Measurements from ENCODE around the gene BEST3. TPM values are rescaled to one million over a fixed set of nuclear protein-coding genes. Genes with fewer than 3 reads are reported as not detected.

The BEST3 gene
- total and polyA plus RNA-seq, 2 donors (not counting 1 experiment from before 2014, with no cell fraction given), result not detected

DNA sequence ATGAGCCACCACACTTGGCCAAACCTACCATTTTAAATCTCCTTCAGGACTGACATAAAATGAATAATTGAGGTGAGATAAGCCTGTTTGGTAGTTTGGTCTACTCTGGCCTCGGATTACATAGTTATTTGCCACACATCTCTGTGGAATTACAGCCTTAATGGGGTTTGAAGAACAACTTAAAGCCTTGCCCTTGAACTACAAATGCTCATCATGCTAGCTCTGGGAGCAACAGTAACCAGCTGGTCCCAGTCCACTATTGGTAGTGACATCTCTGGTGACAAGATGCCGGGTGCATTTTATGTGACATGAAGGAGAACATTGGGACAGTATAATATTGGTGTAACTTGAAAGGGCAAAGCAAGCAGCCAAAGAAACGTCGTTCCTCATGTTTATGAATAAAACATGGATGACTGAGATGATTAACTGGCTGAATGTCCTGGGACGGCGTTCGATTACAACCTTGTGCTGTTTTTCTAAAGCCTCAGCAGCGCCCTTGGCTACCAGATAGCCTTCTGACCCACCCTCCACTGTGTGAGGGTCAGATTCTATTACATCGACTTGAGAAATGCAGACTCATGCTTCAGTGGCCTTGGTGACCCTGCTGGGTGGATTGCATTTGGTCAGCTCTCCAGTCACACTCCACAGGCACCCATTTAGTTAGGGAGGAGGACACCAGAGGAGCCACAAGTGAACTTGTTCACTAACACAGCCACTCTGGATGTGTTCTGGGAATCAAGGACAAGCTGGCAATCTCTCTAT is 41.5 kb downstream of the BEST3 start:
- H3K9ac ChIP-seq (ENCODE audit: insufficient read depth, low read length), result no peak overlapping the region
- no peak overlapping the region for H3K27ac ChIP-seq (ENCODE audit: insufficient read depth, low read length)
- TF ChIP-seq EZH2 (IDR thresholded peaks at IDR 0.05; ENCODE audit: low read length, missing control alignments), result no peak
- no peak for TF ChIP-seq CTCF (conservative IDR thresholded peaks at IDR 0.05 in 1 of 2, IDR thresholded peaks at IDR 0.05 in 1 of 2; ENCODE audit: low read depth in 1 of 2, low read length in 2 of 2)
- no peak overlapping the region for H3K4me2 ChIP-seq (ENCODE audit: extremely low read depth, insufficient read depth, low read length)
- no peak overlapping the region for H2AFZ ChIP-seq (ENCODE audit: low read length)
- no peak overlapping the region for H3K4me3 ChIP-seq (replicated peaks in 1 of 4; ENCODE audit: control extremely low read depth in 1 of 4, insufficient read depth in 1 of 4, low read depth in 3 of 4, low read length in 4 of 4)
- no peaks in the 10 kb centered on the region for H3K27me3 ChIP-seq (ENCODE audit: control insufficient read depth, insufficient read depth, low read length)
- no peaks in the 10 kb centered on the region for H3K36me3 ChIP-seq (ENCODE audit: control insufficient read depth, insufficient read depth, low read length)
- H3K79me2 ChIP-seq (ENCODE audit: control insufficient read depth, insufficient read depth, low read length), result no peaks in the 10 kb centered on the region
- no peaks in the 10 kb centered on the region for H3K9me3 ChIP-seq (ENCODE audit: control insufficient read depth, insufficient read depth, low read depth, low read length)
- peaks cover 8% of the 10 kb centered on the region for H3K4me1 ChIP-seq (ENCODE audit: control insufficient read depth, extremely low read depth, insufficient read depth, low read length)
- H4K20me1 ChIP-seq (ENCODE audit: control insufficient read depth, extremely low read depth, insufficient read depth, low read length), result no peaks in the 10 kb centered on the region
- peak; percentile 75 to 84 for DNase-seq (ENCODE audit: low read depth in 2 of 2)

GRCh38 chr12:69655616-69656340 is 43.3 kb downstream of the BEST3 start:
- peak overlapping the region; percentile 69 for H3K4me2 ChIP-seq (ENCODE audit: extremely low read depth, insufficient read depth, low read length)
- no peak overlapping the region for H3K9ac ChIP-seq (ENCODE audit: insufficient read depth, low read length)
- H3K27me3 ChIP-seq (ENCODE audit: control insufficient read depth, insufficient read depth, low read length), result no peaks in the 10 kb centered on the region
- H3K79me2 ChIP-seq (ENCODE audit: control insufficient read depth, insufficient read depth, low read length), result no peaks in the 10 kb centered on the region
- no peaks in the 10 kb centered on the region for H3K9me3 ChIP-seq (ENCODE audit: control insufficient read depth, insufficient read depth, low read depth, low read length)
- DNase-seq (ENCODE audit: low read depth in 2 of 2), result peak; percentile 77 to 95
- no peak overlapping the region for H3K4me3 ChIP-seq (replicated peaks in 1 of 4; ENCODE audit: control extremely low read depth in 1 of 4, insufficient read depth in 1 of 4, low read depth in 3 of 4, low read length in 4 of 4)
- peaks cover 8% of the 10 kb centered on the region for H3K4me1 ChIP-seq (ENCODE audit: control insufficient read depth, extremely low read depth, insufficient read depth, low read length)
- H2AFZ ChIP-seq (ENCODE audit: low read length), result peak overlapping the region; percentile 42
- TF ChIP-seq CTCF (conservative IDR thresholded peaks at IDR 0.05 in 1 of 2, IDR thresholded peaks at IDR 0.05 in 1 of 2; ENCODE audit: low read depth in 1 of 2, low read length in 2 of 2) (no peak), EZH2 (IDR thresholded peaks at IDR 0.05; ENCODE audit: low read length, missing control alignments) (no peak)
- no peaks in the 10 kb centered on the region for H3K36me3 ChIP-seq (ENCODE audit: control insufficient read depth, insufficient read depth, low read length)
- no peaks in the 10 kb centered on the region for H4K20me1 ChIP-seq (ENCODE audit: control insufficient read depth, extremely low read depth, insufficient read depth, low read length)
- H3K27ac ChIP-seq (ENCODE audit: insufficient read depth, low read length), result peak overlapping the region; percentile 80

DNA sequence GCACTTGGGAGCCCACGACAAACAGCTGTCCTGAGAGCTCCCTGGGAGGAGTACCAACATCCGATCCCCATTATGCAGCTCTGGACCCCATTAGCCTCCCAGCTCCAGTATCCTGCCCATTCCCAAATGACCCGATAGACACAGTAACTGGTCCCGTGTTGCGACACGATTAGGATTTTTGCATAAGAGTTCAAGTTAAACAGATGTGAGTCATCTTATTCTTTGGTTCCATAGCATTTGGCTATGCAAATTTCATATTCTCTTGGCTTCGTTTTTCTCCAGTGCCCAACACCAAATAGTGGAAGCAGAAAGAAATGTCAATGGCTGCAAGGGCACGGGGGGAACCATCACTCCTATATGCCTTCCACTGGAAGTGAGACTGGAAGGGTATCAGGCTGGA is 45.4 kb downstream of the BEST3 start:
- Histone ChIP-seq H3K27ac (ENCODE audit: insufficient read depth, low read length) (no peak overlapping the region), H3K4me1 (ENCODE audit: control insufficient read depth, extremely low read depth, insufficient read depth, low read length) (peaks cover 8% of the 10 kb centered on the region), H3K4me3 (replicated peaks in 1 of 4; ENCODE audit: control extremely low read depth in 1 of 4, insufficient read depth in 1 of 4, low read depth in 3 of 4, low read length in 4 of 4) (no peak overlapping the region), H2AFZ (ENCODE audit: low read length) (no peak overlapping the region), H3K36me3 (ENCODE audit: control insufficient read depth, insufficient read depth, low read length) (no peaks in the 10 kb centered on the region), H4K20me1 (ENCODE audit: control insufficient read depth, extremely low read depth, insufficient read depth, low read length) (no peaks in the 10 kb centered on the region), H3K9me3 (ENCODE audit: control insufficient read depth, insufficient read depth, low read depth, low read length) (no peaks in the 10 kb centered on the region), H3K4me2 (ENCODE audit: extremely low read depth, insufficient read depth, low read length) (no peak overlapping the region), H3K9ac (ENCODE audit: insufficient read depth, low read length) (no peak overlapping the region), H3K79me2 (ENCODE audit: control insufficient read depth, insufficient read depth, low read length) (no peaks in the 10 kb centered on the region), H3K27me3 (ENCODE audit: control insufficient read depth, insufficient read depth, low read length) (no peaks in the 10 kb centered on the region)
- TF ChIP-seq CTCF (conservative IDR thresholded peaks at IDR 0.05 in 1 of 2, IDR thresholded peaks at IDR 0.05 in 1 of 2; ENCODE audit: low read depth in 1 of 2, low read length in 2 of 2), result no peak
- no peak for TF ChIP-seq EZH2 (IDR thresholded peaks at IDR 0.05; ENCODE audit: low read length, missing control alignments)
- DNase-seq (ENCODE audit: low read depth in 2 of 2), result peak in 1 of 2 donors; percentile 68

All from fibroblast of lung (primary cell).